NCI-H2107 (cell line): ENCODE measurements around the gene GALNT16.
"Not testable (repeated sequence)": the region's sequence is repeated elsewhere in the genome, so short reads cannot be mapped to it uniquely, and the experiment has no call there.

Experiments
- DNase-seq: peaks from one replicate; lab custom pipeline; 2025; lab: John Stamatoyannopoulos, UW

GALNT16 gene

DNA sequence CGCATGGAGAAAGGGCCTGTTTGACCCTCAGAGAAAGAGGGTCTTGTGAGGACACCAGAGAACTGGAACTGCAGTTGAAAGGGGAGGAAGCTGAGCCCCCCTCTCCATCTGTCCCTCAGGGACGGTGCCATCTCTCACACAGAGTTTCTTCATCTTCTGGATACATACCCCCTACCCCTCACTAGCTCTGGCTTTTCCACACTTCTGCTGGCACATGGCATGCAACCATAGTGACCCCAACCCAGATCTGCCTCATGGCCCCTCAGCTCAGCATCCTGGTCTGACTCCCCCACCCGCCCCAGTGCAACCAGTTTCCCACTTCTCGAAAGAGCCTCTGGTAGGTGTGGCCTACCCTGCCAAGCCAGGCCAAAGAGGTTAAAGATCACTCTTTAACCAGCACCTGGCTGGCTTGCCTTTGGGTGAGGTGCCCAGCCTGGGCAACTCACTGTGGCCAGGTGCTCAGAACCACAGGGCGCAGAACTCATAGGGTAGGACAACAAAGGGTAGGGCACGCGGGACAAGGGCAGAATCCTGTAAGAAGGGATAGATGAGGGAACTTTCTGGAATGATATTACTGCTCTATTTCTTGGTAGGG is 25.8 kb downstream of the GALNT16 start:
- no peak for DNase-seq

DNA sequence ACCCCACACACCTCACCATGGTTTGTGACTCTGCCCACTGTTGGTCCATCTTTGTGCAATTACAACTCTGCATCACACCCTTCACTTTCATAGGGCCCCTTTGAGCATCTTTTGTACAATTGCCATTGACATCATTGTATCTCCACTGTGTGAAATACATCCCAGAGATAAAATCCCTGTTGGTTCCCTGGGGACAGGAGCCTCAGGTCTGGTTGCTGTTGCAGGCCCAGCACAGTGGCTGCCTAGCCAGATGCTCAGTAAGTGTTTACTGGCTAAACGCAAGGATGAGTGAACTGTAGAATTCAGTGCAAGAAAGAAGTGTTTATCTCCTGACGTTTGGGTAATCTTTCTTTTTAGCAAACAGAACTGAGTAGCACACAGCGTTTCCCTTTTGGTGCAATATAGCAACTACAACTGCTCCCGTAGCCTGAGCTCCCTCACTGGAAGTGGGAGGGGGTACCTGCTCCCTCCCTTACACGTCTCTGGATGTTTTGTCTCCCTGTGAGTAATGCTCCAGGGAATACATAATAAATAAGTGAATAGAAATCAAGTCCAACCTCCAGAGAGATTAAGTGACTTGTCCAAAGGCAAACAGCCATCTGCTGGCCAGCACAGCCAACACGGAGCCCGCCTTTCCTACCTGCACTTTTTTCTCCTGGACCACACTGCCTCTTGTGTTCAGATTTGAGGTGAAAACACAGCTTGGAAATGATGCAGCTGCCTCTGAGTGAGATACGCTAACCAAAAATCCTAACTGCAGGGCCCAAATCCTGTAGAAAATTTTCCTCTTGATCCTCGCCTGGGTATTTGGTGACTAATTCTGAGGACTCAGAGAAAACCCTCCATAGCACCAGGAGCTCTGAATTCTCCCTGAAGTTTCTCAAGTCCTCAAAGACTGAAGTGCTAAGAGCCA is 27.4 kb downstream of the GALNT16 start:
- no peak for DNase-seq

DNA sequence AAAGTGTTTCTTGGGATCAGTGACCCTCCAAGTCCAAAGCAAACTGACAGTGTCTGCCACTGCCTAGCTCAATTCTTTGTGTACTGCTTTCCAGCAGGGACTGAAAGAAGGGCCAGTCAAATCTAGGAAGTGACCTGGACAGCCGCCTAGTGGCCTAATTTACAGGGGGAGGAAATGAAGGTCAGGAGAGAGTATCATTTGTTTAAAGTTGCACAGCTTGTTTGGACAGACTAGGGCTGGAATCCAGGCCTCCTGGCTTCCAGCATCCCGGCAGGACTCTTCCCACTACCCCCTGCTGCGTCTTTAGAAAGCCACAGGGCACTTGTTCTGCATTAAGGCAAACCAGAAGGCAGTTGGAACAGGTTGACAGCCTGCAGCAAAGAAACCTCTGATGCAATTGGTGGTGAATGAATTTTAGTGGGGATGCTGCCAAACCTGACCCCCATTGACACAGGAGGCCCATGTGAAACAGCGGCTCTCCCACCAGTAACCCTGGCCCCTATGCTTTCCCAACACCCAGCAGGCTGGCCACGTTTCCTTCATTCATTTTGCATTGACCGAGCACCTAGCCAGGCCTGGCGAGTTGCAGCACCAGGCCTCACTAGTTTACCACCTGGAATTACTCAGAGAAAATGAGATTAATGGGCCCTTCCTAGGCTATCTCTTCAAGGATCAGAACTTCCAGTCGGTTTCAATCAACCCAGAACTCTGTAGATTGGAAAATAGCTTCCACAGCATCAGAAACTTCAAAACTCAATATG is 28.2 kb downstream of the GALNT16 start:
- peak; percentile 91 for DNase-seq

DNA sequence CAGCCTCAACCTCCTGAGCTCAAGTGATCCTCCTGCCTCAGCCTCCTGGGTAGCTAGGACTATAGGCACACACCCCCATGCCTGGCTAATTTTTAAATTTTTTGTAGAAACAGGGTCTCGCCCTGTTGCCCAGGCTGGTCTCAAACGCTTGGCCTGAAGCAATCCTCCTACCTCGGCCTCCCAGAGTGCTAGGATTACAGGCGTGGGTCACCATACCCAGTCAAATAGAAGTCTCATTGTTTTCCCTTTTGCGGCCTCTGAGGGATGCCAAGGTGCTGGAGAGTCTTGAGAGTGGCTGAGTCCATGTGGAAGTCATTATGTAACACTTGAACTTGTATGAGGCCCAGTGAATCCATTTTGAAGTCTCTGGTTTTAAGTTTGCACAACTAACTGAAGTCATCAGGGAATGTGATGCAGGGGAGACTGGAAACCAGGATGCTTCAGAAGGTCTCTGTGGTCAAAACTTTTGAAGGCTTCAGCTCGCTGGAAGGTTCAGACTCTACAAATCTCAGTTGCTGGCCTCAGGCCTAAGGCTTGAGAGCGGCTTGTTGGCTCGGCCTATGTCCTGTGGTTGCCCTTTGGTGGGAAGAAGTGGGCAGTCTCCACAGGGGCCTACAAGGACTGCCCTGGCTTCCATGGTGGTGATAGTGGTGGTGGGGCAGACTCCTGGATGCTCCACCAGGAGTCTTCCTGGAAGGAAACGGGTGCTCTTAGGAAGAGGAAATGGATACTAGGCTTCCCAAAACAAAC is 29.2 kb downstream of the GALNT16 start:
- no peak for DNase-seq

DNA sequence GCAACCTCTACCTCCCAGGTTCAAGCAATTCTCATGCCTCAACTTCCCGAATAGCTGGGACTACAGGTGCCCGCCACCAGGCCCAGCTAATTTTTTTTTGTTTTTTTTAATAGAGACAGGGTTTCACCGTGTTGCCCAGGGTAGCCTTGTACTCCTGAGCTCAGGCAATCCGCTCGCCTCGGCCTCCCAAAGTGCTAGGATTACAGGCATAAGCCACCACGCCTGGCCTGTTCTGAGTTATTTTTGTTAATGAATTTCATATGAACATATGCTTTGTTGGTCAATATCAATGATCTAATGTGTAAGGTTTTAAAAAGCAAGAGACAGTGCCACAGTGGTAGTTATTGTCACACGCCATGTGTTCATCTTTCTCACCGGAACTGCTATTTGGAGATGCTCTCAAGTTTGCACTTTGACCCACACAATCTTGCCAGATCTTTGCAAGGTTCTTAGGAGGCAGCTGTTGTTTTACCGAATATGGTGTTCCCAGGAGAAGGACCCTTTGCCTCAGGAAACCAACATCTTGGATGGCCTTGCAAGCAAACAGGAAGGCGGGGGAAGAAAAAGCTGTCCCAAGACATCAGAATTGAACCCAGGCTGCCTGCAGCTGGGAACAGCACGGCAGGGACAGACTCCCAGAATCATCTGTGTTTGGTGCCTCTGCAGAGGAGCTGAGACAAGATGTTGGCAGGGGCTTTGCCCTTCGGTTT is 30.0 kb downstream of the GALNT16 start:
- DNase-seq: no peak

DNA sequence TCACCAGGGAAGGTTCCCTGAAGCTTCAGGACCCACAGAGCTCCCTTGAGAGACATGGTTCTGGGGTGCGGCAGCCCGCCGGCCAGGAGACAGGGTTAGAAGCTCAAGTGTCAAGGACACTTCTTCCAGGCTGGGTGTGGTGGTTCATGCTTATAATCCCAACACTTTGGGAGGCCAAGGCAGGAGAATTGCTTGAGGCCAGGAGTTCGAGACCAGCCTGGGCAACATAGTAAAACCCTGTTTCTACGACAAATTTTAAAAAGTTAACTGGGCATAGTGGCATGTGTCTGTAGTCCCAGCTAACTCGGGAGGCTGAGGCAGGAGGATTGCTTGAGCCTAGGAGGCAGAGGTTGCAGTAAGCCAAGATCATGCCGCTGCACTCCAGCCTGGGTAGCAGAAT is 30.9 kb downstream of the GALNT16 start:
- DNase-seq: not testable (repeated sequence)

DNA sequence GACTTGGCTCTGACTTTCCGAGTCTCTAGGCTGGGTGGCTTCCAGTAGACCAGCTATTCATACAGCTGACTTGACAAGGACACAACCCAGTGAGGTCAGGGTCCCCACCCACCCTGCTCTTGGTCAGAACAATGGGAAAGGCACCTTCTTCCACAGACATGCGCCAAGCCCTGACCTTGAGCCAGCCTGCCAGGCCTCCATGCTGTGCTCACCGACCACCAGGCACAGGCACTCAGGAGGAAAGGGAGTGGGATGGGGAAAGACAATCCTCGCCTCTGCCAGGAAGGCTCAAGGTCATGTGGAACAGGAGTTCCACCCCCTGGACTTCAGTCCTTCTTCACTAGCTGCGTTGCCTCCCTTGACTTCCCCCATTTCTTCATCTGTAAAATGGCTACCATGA is 31.4 kb downstream of the GALNT16 start:
- DNase-seq: no peak

DNA sequence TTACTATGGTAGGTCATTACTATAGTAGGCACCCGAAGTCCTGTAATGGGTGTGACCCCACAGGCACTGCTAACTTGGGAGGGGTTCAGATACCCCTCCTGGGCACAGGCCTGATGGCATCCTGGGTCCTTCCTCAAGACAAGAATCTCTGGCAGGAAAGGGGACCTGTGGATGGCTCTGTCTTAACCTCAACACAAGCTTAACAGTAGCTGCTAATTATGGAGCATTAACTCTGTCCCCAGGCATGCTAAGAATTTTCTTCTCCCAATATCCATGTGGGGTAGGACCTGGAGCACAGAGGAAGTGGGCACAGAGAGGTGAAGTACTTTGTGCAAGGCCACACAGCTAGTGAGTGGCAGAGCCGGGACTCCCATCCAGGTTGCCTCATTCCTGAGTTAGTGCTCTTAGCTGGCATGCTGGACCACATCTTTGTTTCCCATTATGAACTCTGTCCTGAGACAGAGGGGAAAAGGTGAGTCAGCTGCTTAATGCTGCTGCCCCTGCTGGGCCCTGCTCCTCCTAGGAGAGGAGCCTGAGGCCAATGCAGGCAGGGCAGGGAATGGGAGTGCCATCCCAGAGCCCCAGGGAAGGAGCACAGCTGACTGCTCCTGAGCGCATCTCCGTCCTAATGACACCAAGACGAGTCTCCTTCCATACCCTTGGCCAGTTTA is 32.1 kb downstream of the GALNT16 start:
- no peak for DNase-seq

DNA sequence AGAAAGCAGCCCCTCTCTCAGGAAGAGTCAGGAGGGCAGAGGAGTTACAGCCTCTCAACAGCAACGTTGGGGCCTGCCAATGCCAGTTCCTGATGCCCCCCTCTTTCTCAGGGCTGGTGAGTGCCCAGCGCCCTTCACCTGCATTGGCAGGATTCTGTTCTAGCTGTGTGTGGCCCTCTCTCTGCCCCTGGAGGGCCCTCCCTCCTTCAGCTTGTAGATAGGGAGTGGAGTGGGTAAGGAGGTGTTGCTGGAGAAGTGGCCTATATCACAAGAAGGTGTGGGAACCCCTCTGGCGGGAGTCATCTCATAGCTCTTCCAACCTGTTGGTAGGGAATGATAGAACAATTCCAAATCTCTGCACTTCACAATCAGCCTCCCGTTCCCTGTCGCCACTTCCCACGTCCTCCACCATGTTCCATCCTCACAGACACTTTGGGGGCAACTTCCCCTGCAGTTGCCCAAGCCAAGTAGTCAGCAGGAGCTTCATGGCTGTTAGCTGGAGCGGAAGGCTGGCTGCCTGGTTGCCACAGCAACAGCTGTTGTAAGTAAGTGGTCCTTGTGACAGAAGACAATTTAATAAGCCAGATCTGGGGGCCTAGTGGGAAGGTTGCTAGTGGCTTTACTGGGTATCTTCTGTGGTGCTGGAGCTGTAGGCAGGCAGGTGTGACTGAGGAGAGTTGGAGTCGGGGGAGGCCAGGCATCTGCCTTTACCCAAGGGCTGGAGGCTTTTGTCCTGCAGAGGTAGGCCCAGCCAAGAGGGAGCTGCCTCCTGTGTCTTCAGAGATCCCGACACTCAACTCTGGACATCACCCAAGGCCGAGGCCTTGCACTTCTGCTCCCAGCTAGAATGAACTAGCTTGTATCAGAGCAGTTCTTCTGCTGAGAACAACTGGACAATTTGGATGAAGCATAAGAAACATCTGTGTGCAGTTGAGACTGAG is 38.4 kb downstream of the GALNT16 start:
- no peak for DNase-seq

DNA sequence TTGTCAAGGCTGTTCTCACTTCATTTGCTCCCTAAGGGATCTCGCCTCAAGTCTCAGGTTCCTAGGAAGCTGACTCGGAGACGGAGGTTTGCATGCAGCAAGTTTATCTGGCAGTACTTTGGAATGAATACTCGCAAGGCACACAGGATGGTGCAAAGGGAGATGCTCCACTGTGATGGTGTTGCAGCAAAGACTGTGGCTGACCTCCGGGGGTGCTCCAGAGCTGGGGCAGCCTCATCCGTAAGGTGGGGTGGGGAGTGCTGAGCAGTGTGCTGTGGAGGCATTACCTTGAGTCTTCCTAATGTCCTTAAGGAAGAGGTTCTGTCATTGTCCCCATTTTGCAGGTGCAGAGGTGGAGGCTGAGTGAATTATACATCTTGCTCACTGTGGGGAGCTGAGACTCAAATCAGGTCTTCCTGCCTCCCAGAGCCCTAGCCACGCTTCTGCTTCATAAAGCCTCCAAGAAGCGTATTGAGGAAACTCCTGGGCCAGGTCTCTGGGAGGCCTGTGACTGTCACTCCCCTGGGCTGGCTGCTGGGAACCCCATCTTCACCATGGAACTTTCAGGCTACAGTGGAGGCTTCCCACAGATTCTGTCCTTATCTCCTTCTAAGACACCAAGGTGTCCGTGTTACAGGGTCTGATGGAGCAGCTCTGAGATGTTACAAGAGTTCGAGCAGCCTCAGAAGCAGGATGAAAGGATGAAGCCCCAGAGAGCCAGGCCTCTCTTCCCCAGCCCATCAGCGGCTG is 39.5 kb downstream of the GALNT16 start:
- no peak for DNase-seq

DNA sequence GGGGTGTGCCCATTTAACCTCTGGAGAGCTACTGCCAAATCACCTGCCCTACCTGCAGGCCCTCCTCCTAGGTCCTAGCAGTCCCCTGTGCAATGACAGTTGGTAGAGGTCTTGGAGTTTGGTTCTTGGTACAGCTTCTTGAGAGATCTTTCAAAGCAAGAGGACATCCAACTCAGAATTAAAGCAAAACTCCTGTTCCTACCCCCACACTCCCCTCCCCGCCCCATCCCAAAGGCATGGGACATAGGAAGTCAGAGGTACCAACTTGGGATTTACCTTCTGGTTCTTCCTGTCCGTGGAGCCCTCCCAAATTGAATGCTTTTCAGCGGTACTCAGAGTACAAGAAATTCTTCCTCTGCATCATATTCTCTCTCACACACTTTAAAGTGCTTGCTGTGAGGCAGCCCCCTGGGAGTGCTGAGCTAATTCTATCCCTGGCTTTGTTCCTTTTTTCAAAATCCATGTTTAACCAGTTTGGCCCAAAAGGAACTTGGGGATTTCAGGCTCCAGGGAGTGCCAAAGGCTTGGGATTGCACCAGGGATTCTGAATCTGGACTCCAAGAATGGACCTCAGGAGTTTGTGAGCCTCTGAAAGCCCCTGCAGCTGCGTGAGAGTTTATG is 40.8 kb downstream of the GALNT16 start:
- no peak for DNase-seq

DNA sequence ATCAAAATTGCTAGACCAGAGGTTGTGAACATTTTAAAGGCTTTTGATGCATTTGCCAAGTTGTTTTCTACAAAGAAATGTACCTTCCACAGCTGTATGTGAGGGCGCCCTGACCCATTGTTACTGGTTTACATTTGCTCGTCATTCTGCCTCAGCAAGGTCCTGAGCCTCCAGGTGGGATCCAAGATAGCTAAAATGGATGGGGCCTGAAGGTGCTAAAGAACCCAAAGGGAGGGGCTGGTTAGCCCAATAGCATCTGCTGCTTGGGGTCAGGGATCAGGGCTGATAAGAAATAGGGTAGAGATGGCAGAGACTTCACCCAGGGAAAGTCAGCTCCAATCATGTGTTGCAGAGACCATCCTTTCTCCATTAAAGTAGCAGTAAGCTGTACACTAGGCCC is 43.1 kb downstream of the GALNT16 start:
- no peak for DNase-seq

DNA sequence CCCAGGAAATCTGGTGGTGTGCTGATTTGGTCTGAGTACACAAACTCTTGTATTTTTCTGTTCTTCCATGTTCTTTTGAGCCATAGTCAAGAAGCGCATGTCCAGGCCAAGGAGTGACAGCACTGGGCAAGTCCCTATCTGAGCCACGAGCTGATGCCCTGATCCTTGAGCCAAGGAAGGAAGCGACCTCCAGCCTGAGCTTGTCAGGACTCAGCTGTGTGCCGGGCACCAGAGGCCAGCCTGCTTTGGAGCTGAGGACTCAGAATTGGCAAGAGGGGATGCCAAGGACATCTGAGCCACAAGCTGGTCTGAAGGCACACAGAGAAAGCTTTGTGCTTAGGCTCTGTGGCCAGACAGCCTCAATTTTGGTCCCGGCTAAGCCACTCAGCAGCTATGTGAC is 52.6 kb downstream of the GALNT16 start:
- no peak for DNase-seq

DNA sequence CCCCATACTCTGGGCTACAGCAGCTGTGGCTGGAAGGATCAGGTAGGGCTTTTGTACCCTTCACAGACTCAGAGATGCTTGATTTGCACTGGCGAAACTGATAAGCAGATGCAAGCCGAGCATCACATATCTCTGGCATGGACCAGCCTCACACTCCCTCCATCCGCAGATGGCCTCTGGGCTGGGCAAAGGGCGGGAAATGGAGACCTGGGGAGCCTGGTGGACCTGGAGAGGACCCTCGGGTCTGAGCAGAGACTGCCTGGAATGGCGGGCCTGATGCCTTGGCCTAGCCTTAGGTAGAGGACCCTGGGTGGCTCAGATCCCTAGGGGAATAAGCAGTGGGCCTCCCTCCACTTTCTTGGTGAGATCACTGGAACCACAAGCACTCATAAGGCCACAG is 53.2 kb downstream of the GALNT16 start:
- no peak for DNase-seq

DNA sequence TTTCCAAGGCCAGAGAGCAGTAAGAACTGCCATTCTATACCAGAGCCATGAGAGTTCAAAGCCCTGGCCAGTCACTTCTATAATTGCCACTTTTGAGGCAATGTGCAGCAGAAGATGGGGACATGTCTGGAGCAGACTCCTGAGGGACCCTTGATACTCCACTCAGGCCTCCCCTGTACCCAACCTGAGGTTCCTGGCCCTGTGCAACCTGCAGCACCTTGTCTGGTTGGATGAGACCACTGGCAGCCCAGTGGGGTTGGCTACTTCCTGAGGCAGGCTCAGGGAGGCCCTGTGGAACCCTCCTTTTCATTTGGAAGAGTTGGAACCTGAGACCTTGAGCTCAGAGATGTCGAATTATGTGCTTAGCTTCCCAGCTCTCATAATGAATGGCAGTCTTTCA is 54.4 kb downstream of the GALNT16 start:
- DNase-seq: no peak

DNA sequence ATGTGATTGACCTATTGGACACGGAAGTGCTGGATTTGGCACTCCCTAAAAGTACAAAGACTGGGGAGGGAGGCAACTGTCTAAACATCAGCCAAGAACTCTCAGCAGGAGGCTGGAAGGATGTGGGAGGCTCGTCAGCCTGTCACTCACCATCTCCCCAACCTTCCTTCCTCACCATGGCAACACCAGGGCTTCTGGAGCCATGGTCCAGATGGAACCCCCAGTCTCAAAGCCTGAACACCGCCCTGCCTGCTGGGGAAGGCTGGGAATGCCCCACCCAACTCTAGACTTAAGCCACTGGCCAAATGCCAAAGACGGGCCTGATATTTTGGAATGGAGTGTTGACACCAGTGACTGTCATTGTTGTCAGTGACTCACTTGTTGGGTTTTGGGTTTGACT is 55.3 kb downstream of the GALNT16 start:
- DNase-seq: no peak

DNA sequence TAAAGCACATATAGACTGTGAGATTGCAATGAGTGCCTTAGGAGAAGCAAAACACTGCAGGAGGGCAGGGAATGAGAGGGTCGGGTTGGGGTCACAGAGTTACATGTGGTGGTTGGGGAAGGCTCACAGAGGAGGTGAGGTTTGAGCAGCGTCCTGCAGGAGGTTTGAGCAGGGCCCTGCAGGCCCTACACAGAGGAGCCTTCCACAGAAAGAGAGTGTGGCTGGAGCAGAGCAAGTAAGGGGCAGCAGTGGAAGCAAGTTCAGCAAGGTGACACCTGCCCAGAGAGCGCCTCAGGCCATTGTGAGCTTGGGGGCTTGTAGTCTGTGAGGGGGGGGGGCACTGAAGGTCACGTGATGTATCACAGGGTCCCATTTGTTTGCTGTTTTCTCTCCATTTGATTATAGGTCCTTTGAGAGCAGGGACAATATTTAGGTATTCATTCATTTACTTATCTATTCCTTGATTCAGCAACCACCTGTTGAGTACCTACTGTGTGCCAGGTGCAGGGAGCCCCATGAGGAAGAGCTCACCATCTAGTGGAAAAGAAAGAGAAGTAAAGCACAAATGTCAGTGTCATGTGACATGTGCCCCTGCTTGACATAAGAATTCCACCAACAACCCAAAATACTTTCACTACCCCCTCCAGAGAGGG is 56.6 kb downstream of the GALNT16 start:
- DNase-seq: no peak

DNA sequence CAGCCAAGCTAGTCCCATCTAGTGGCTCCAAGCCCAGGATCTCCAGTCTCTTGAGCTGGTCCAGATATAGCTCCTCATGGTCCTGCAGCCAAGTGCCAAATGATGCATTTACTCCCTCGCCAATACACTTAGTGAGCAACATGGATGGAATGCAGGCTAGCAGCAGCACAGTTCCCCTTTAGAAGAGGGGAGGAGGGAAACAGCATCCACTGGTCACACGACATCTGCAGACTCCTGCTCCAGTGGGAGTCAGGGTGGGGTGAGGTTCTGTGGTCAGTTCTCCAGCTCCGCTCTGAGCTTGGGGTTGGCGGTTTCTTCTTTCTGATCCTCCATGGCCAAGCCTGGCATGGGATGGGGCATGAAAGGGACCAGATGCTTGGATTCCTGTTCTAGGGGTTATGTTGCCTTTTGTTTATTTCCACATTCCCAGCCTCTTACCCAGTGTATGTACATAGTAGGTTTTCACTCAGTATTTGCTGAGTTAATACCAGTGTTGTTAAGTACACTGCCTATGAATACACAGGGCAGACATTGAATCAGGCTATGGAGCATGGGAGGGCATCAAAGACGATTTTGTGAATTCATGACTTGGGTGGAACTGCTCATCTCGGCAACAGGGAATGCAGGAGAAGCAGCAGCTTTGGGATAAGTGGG is 57.3 kb downstream of the GALNT16 start:
- DNase-seq: no peak
